ENCODE data around the gene PPP1R12B.
"Not testable (repeated sequence)": the region's sequence is repeated elsewhere in the genome, so short reads cannot be mapped to it uniquely, and the experiment has no call there.

PPP1R12B gene

GRCh38 chr1:202397256-202397655, 48.8 kb downstream of the PPP1R12B start:
- no peak for DNase-seq (ENCODE audit: low read depth in 3 of 3, low spot score in 1 of 3)

- DNase-seq (ENCODE audit: low read depth in 3 of 3, low spot score in 1 of 3) = not testable (repeated sequence)
Measured at GRCh38 chr1:202398439-202398838, 49.9 kb downstream of the PPP1R12B start.

- not testable (repeated sequence) for DNase-seq (ENCODE audit: low read depth in 3 of 3, low spot score in 1 of 3)
Measured at GRCh38 chr1:202401771-202402170, 53.3 kb downstream of the PPP1R12B start.

- DNase-seq (ENCODE audit: low read depth in 3 of 3, low spot score in 1 of 3) = not testable (repeated sequence)
Measured at GRCh38 chr1:202403381-202403780, 54.9 kb downstream of the PPP1R12B start.

- no peak for DNase-seq (ENCODE audit: low read depth in 3 of 3, low spot score in 1 of 3)
Measured at GRCh38 chr1:202405928-202406327, 57.4 kb downstream of the PPP1R12B start.

GRCh38 chr1:202406896-202407295, 58.4 kb downstream of the PPP1R12B start:
- not testable (repeated sequence) for DNase-seq (ENCODE audit: low read depth in 3 of 3, low spot score in 1 of 3)

GRCh38 chr1:202407378-202407777, 58.9 kb downstream of the PPP1R12B start:
- DNase-seq (ENCODE audit: low read depth in 3 of 3, low spot score in 1 of 3) = not testable (repeated sequence)

- DNase-seq (ENCODE audit: low read depth in 3 of 3, low spot score in 1 of 3) = not testable (repeated sequence)
Measured at GRCh38 chr1:202410251-202410650, 61.8 kb downstream of the PPP1R12B start.

GRCh38 chr1:202410854-202411357, 62.4 kb downstream of the PPP1R12B start:
- not testable (repeated sequence) for DNase-seq (ENCODE audit: low read depth in 3 of 3, low spot score in 1 of 3)

- no peak for DNase-seq (ENCODE audit: low read depth in 3 of 3, low spot score in 1 of 3)
Measured at GRCh38 chr1:202411422-202411821, 62.9 kb downstream of the PPP1R12B start.

GRCh38 chr1:202412421-202412820, 63.9 kb downstream of the PPP1R12B start:
- not testable (repeated sequence) for DNase-seq (ENCODE audit: low read depth in 3 of 3, low spot score in 1 of 3)

- DNase-seq (ENCODE audit: low read depth in 3 of 3, low spot score in 1 of 3) = no peak
Measured at GRCh38 chr1:202416641-202417040, 68.1 kb downstream of the PPP1R12B start.

GRCh38 chr1:202417141-202417540, 68.6 kb downstream of the PPP1R12B start:
- DNase-seq (ENCODE audit: low read depth in 3 of 3, low spot score in 1 of 3) = not testable (repeated sequence)

- DNase-seq (ENCODE audit: low read depth in 3 of 3, low spot score in 1 of 3) = not testable (repeated sequence)
Measured at GRCh38 chr1:202417762-202418201, 69.3 kb downstream of the PPP1R12B start.

GRCh38 chr1:202419731-202420130, 71.2 kb downstream of the PPP1R12B start:
- not testable (repeated sequence) for DNase-seq (ENCODE audit: low read depth in 3 of 3, low spot score in 1 of 3)

- not testable (repeated sequence) for DNase-seq (ENCODE audit: low read depth in 3 of 3, low spot score in 1 of 3)
Measured at GRCh38 chr1:202420422-202421094, 72.1 kb downstream of the PPP1R12B start.

GRCh38 chr1:202422709-202423108, 74.2 kb downstream of the PPP1R12B start:
- DNase-seq (ENCODE audit: low read depth in 3 of 3, low spot score in 1 of 3) = not testable (repeated sequence)

GRCh38 chr1:202424260-202424659, 75.8 kb downstream of the PPP1R12B start:
- DNase-seq (ENCODE audit: low read depth in 3 of 3, low spot score in 1 of 3) = not testable (repeated sequence)

GRCh38 chr1:202430111-202430510, 81.6 kb downstream of the PPP1R12B start:
- DNase-seq (ENCODE audit: low read depth in 3 of 3, low spot score in 1 of 3) = not testable (repeated sequence)

GRCh38 chr1:202432338-202432737, 83.8 kb downstream of the PPP1R12B start:
- not testable (repeated sequence) for DNase-seq (ENCODE audit: low read depth in 3 of 3, low spot score in 1 of 3)

- no peak for DNase-seq (ENCODE audit: low read depth in 3 of 3, low spot score in 1 of 3)
Measured at GRCh38 chr1:202433155-202434043, 84.9 kb downstream of the PPP1R12B start.

GRCh38 chr1:202434059-202434458, 85.6 kb downstream of the PPP1R12B start:
- no peak for DNase-seq (ENCODE audit: low read depth in 3 of 3, low spot score in 1 of 3)

Measured in stimulated activated CD4-positive, alpha-beta T cell treated with anti-CD3 and anti-CD28 coated beads, TNF-alpha, amount 100 ng/mL, for 1 hour (primary cell).